OCI-LY7 (cell line): Measurements from ENCODE around the gene CDC42BPG. TPM values are rescaled to one million over a fixed set of nuclear protein-coding genes. Genes with fewer than 3 reads are reported as not detected.
A peak's percentile ranks its signal among the peaks of the same experiment; 100 is the strongest.

Experiments
- BruUV-seq: library from RNA; stranded (reverse); fragments of 400-500 nt; replicated peaks from 2 replicates; lab custom pipeline; 2021; lab: Mats Ljungman, UMichigan
- CTCF ChIA-PET: fragments of 300-600 bp; sonication (Branson Sonifier 250); formaldehyde crosslinking; loops from one replicate; lab custom pipeline; 2022; ENCODE audit warnings: antibody characterized with exemption; ENCODE audit not compliant: unreplicated experiment; lab: Charles Lee
- POLR2A ChIA-PET: fragments of 300-600 bp; sonication (Branson Sonifier 250); formaldehyde crosslinking; loops from one replicate; lab custom pipeline; 2022; ENCODE audit warnings: antibody characterized with exemption; lab: Charles Lee
- DNase-seq: peaks from one replicate; pipeline ENCODE4 v3.0.0-alpha.2; 2015; ENCODE audit warnings: low spot score
- H2AFZ ChIP-seq: fragments of 200-600 bp; sonication (generic), shearing (Covaris generic); 2 replicates; pipeline ENCODE4 v1.6.1; 2014; ENCODE audit warnings: mild to moderate bottlenecking, antibody characterized with exemption, low read length, moderate library complexity
- H3K27ac ChIP-seq: fragments of 200-600 bp; sonication (generic); 2 replicates; pipeline ENCODE4 v1.5.1; 2014; ENCODE audit warnings: mixed run types, low read depth, mild to moderate bottlenecking, moderate library complexity, low read length, inconsistent platforms; ENCODE audit not compliant: poor library complexity, severe bottlenecking
- H3K36me3 ChIP-seq: fragments of 200-600 bp; sonication (generic); 2 replicates; pipeline ENCODE4 v1.6.1; 2014; ENCODE audit warnings: mild to moderate bottlenecking, antibody characterized with exemption, low read length, moderate library complexity, mixed read lengths; ENCODE audit not compliant: insufficient read depth
- H3K4me1 ChIP-seq: fragments of 200-600 bp; sonication (generic); 2 replicates; pipeline ENCODE4 v1.5.1; 2014; ENCODE audit warnings: mild to moderate bottlenecking, low read length; ENCODE audit not compliant: insufficient read depth, poor library complexity, severe bottlenecking
- H3K4me2 ChIP-seq: fragments of 200-600 bp; sonication (generic); 2 replicates; pipeline ENCODE4 v1.6.1; 2014; ENCODE audit warnings: mild to moderate bottlenecking, low read length
- H3K4me3 ChIP-seq: fragments of 200-600 bp; sonication (generic); 2 replicates; pipeline ENCODE4 v1.5.1; 2014; ENCODE audit warnings: mild to moderate bottlenecking, low read depth, low read length; ENCODE audit not compliant: poor library complexity, severe bottlenecking
- H3K79me2 ChIP-seq: fragments of 200-600 bp; sonication (generic); 2 replicates; pipeline ENCODE4 v1.6.1; 2016; ENCODE audit warnings: low read depth, mild to moderate bottlenecking, low read length, moderate library complexity, mixed read lengths; ENCODE audit not compliant: insufficient read depth
- H3K9me2 ChIP-seq: fragments of 200-600 bp; sonication (generic); 2 replicates; pipeline ENCODE4 v1.6.1; 2016; ENCODE audit warnings: mild to moderate bottlenecking, low read length, mixed read lengths; ENCODE audit not compliant: insufficient read depth
- H3K9me3 ChIP-seq: fragments of 200-600 bp; sonication (generic); 2 replicates; pipeline ENCODE4 v1.6.1; 2014; ENCODE audit warnings: mild to moderate bottlenecking, mixed run types, low read length, mixed read lengths
- H4K20me1 ChIP-seq: fragments of 200-600 bp; sonication (generic); 2 replicates; pipeline ENCODE4 v1.6.1; 2014; ENCODE audit warnings: mild to moderate bottlenecking, antibody characterized with exemption, low read length, moderate library complexity, mixed read lengths; ENCODE audit not compliant: insufficient read depth
- EZH2phosphoT487 ChIP-seq: fragments of 200-600 bp; sonication (generic); IDR thresholded peaks from 2 replicates; pipeline ENCODE4 v1.6.1; 2018; ENCODE audit warnings: low read depth, borderline replicate concordance, mild to moderate bottlenecking, mixed run types, antibody characterized with exemption, low read length, moderate library complexity, mixed read lengths
- intact Hi-C: fragments of 100-400 bp; cut with micrococcal nuclease; formaldehyde crosslinking; loops from one replicate; pipeline ENCODE4 v1.10.0; 2022; ENCODE audit not compliant: unreplicated experiment
- total RNA-seq, 2 experiments: library from RNA; depleted of rRNA in 1 of 2; stranded (reverse); fragments of >200 nt in 1 of 2; shearing (Covaris generic) in 1 of 2; gene quantifications; 2 replicates each; pipeline ENCODE4 v1.2.3, GENCODE V29; 2014 to 2022
- TF ChIP-seq, protein P1 (sequence below): fragments of 200-600 bp; sonication (generic); conservative IDR thresholded peaks from 2 replicates; pipeline ENCODE4 v1.5.1; 2014; ENCODE audit warnings: mild to moderate bottlenecking, antibody characterized with exemption, low read length, moderate library complexity, mixed read lengths

CDC42BPG gene
- total RNA-seq, 2 experiments from 2014 or later: 3.5 to 4.9 TPM

DNA sequence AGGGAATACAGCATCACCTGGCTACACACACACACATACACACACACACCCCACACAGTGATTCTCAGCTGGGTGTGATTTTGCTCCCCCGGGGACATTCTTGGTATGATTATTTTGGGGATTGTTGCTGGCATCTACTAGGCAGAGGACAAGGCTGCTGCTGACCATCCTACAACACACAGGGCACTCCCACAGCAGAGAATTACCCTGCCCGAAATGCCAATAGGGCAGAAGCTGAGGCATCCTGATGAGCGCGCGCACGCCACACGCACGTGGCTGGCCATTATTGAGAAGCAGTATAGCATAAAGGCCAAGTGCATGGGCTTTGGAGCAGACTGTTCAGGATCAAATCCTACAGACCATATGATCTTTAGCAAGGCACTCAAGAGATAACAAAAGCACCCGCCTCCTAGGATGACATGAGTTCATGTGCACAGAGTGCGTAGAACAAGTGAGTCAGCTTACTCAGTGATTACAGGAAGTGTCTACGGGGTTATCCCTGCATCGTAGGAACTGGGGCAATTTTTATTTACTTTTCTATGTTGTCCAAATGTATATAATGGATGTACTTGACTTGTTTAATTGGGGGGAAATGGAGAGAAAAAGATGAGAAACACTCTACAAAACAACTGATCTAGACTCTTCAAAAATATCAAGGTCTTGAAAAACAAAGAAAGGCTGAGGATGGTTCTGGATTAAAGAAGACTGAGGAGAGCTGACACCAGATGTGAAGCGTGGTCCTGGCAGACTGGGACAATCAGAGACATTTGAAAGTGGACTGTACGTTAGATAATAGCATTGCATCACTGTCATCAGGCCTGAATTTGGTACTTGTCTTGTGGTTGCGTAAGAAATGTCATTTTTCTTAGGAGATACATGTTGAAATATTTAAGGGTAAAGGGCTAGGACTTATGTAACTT lies 41.2 kb upstream of the CDC42BPG start:
- H3K4me2 ChIP-seq: no peak overlapping the region
- CTCF ChIA-PET: interaction anchor here (2.4 kb wide), 1 partner anchor 37 kb away, joined by 9 read pairs; no protein-coding TSS in a partner anchor
- no peaks in the 10 kb centered on the region for H3K9me2 ChIP-seq
- H3K4me1 ChIP-seq: peaks cover 63% of the 10 kb centered on the region
- no peaks in the 10 kb centered on the region for H3K9me3 ChIP-seq
- no peaks in the 10 kb centered on the region for H3K36me3 ChIP-seq
- peak overlapping the region; percentile 2 for H3K27ac ChIP-seq
- POLR2A ChIA-PET: interaction anchor here (0.9 to 1.0 kb wide), 3 partner anchors 17 to 38 kb away, joined by 3 to 4 read pairs (median 4); no protein-coding TSS in a partner anchor
- no peak for DNase-seq
- no TSS peak for BruUV-seq
- H2AFZ ChIP-seq: peak overlapping the region; percentile 18; the same call in 1 of the 2 replicates
- H3K79me2 ChIP-seq: no peaks in the 10 kb centered on the region
- intact Hi-C loops: no loop called here
- no peak for TF ChIP-seq EZH2phosphoT487
- TF ChIP-seq, protein P1, sequence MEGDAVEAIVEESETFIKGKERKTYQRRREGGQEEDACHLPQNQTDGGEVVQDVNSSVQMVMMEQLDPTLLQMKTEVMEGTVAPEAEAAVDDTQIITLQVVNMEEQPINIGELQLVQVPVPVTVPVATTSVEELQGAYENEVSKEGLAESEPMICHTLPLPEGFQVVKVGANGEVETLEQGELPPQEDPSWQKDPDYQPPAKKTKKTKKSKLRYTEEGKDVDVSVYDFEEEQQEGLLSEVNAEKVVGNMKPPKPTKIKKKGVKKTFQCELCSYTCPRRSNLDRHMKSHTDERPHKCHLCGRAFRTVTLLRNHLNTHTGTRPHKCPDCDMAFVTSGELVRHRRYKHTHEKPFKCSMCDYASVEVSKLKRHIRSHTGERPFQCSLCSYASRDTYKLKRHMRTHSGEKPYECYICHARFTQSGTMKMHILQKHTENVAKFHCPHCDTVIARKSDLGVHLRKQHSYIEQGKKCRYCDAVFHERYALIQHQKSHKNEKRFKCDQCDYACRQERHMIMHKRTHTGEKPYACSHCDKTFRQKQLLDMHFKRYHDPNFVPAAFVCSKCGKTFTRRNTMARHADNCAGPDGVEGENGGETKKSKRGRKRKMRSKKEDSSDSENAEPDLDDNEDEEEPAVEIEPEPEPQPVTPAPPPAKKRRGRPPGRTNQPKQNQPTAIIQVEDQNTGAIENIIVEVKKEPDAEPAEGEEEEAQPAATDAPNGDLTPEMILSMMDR: no peak
- no peaks in the 10 kb centered on the region for H4K20me1 ChIP-seq
- no peak overlapping the region for H3K4me3 ChIP-seq

- Histone ChIP-seq H4K20me1 (no peaks in the 10 kb centered on the region), H2AFZ (peak overlapping the region; percentile 17; the same call in 1 of the 2 replicates), H3K27ac (peak overlapping the region; percentile 80), H3K4me2 (peak overlapping the region; percentile 46), H3K79me2 (peaks cover 9% of the 10 kb centered on the region; the same call in 1 of the 2 replicates), H3K4me1 (peaks cover 75% of the 10 kb centered on the region), H3K9me3 (no peaks in the 10 kb centered on the region), H3K9me2 (no peaks in the 10 kb centered on the region), H3K4me3 (no peak overlapping the region), H3K36me3 (no peaks in the 10 kb centered on the region)
- TF ChIP-seq EZH2phosphoT487: no peak
- TF ChIP-seq, protein P1: no peak
- no TSS peak for BruUV-seq
- intact Hi-C loops: no loop called here
- no peak for DNase-seq
- ChIA-PET POLR2A (interaction anchor here (1.0 to 1.2 kb wide), 2 partner anchors 18 to 36 kb away, joined by 3 to 4 read pairs; no protein-coding TSS in a partner anchor), CTCF (interaction anchor here (1.0 to 2.4 kb wide), 4 partner anchors 8 to 36 kb away, joined by 3 to 9 read pairs (median 4); no protein-coding TSS in a partner anchor)
Measured at GRCh38 chr11:64884019-64884418, 39.6 kb upstream of the CDC42BPG start.
